Sciatic nerve (tissue), 2 donors: ENCODE results near the gene NLRP7. TPM values are rescaled to one million over a fixed set of nuclear protein-coding genes. Genes with fewer than 3 reads are reported as not detected.
"Not testable (repeated sequence)": the region's sequence is repeated elsewhere in the genome, so short reads cannot be mapped to it uniquely, and the experiment has no call there.

ENCODE experiments used
- ATAC-seq: fragments of 200-7000 bp; cut with Tn5 transposase; one replicate; pipeline ENCODE4 v1.9.1; 2020; ENCODE audit warnings: mild to moderate bottlenecking, moderate library complexity
- DNase-seq: peaks from one replicate; pipeline ENCODE4 v3.0.0-alpha.2; 2020; ENCODE audit warnings: low spot score
- intact Hi-C: fragments of 100-400 bp; cut with DNase I; formaldehyde crosslinking; loops from one replicate; pipeline ENCODE4 v1.14.2; 2022
- total RNA-seq: library from RNA; stranded (reverse); fragmentation: NEBNext Ultra II Directional; extraction: Animal tissue kit (Norgen Biotek cat#: 25700); gene quantifications from one replicate; pipeline ENCODE4 v1.2.1, GENCODE V29; 2021
- donor health status: DM: no; HTN: no; CAD: no.
- donor health status: DM: no; HTN: no; CAD: no.

Gene NLRP7
- total RNA-seq, 1 donor from 2014 or later = not detected

DNA sequence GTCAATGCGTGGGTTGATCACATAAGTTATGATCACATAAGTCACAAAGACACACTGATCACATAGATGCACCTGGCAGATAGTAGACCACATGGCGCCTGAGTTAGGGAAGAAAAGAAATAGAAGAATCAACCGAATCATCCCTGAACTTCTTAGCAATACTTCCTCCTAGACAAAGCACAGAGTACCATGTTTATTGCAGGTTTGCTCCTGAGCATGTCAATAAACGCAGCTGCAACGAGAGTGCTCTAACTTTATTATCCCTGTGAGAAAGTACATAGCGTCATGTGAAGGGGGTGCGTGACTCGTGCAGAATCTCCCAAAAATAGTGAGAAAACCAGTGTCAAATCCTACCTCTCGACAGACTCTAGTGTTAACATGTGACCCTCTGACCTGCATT, 24.1 kb downstream of the NLRP7 start:
- no peak for ATAC-seq
- intact Hi-C loops = no loop called here
- no peak for DNase-seq

DNA sequence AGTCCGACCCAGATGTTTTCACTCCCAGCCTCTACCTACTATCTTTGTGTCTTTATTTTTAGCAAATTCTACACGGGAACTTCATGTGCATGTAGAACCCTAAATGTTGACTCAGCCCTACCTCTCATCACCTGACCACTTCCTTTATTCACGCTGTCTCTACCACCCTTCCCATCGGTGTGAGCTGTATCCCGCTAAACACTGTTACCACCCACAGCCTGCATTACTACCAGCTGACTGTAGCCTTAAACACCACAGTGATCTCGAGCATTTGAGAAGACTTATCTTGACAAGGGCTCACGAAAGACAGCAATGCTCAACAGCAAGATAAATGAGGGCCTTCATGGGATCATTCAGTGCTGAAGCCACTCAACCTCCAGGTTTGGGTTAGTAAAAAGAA, 26.2 kb downstream of the NLRP7 start:
- intact Hi-C loops = no loop called here
- no peak for ATAC-seq

DNA sequence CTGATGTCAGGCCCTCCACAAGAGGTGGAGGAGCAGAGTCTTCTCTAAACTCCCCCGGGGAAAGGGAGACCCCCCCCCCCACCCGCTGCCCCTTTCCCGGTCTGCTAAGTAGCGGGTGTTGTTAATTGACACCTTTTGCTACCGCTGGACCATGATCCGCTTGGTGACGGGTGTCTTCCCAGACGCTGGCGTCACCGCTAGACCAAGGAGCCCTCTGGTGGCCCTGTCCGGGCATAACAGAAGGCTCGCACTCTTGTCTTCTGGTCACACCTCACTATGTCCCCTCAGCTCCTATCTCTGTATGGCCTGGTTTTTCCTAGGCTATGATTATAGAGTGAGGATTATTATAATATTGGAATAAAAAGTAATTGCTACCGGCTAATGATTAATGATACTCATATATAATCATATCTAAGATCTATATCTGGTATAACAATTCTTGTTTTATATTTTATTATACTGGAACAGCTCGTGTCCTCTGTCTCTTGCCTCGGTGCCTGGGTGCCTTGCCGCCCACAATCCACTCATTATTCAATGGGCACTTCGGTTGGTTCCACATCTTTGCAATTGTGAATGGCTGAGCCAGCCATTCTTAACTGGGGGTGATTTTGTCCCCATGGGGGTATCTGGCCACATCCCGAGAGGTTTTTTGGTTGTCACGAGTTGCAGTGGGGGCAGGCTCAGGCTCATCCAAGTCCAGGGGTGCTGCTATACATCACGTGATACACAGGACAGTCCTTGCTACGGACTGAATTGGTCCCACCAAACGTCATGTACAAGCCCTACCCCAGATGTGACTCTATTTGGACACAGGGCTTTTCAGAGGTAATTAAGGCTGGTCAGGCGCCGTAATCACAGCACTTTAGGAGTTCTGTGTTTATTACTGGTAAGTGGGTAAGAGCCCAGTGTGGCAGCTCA, 27.4 kb downstream of the NLRP7 start:
- intact Hi-C loops, DNase-seq, ATAC-seq: not testable (repeated sequence)

More for the DNA sequence above, 26.2 kb downstream of the NLRP7 start:
- DNase-seq = no peak

DNA sequence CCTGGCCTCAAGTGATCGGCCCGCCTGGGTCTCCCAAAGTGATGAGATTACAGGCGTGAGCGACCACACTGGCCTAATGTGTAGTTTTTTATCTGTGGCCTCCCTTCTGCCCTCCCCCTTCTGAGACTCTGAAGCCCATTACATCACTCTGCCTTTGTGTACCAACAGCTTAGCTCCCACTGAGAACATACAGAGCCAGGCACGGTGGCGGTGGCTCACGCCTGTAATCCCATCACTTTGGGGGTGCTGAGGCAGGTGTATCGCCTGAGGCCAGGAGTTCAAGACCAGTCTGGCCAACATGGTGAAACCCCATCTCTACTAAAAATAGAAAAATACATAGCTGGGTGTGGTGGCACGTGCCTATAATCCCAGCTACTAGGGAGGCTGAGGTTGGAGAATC, 28.8 kb downstream of the NLRP7 start:
- intact Hi-C loops = no loop called here
- DNase-seq (no peak), ATAC-seq (no peak)

DNA sequence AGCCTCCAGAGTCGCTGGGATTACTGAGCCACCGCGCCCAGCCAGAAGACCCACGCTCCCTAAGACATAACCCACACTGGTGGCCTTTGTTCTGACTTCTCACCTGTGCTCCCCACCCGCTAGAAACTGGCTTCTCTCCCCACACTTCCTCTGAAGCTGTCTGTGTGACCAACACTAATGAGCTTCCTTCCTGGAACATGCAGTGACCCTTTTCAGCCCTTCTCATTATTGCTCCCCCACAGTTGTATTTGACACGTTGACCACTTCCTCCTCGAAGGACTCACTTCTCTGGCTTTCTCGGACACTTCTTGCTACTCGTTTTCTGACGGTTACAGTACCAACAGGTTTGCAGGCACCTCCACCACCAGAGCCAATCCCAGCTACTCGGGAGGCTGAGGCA, 30.5 kb downstream of the NLRP7 start:
- DNase-seq (no peak), ATAC-seq (no peak)
- intact Hi-C loops = no loop called here

DNA sequence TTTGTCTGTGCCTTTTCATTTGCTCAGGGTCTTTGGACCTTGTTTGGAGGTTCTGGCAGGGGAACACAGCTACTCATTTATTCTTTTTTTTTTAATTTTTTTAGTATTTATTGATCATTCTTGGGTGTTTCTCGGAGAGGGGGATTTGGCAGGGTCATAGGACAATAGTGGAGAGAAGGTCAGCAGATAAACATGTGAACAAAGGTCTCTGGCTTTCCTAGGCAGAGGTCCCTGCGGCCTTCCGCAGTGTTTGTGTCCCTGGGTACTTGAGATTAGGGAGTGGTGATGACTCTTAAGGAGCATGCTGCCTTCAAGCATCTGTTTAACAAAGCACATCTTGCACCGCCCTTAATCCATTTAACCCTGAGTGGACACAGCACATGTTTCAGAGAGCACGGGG, 39.4 kb downstream of the NLRP7 start:
- DNase-seq, intact Hi-C loops, ATAC-seq: not testable (repeated sequence)

DNA sequence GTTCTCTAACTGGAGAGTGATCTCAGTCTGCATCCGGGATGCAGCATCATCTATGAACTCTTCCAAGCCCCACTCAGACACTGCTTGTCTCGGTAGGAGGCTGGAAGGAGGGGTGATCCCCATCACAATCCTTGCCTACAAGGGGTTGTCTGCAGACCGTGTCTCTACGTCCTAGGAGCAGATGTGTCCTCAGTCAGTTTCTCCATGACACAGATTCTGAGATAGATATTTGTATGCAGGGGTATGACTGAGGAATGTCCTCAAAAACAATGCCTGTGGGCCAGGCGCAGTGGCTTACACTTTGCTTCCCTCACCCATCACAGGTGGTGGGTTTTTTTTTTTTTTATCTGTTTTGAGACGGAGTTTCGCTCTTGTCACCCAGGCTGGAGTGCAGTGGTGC, 40.5 kb downstream of the NLRP7 start:
- no peak for DNase-seq
- intact Hi-C loops = no loop called here
- ATAC-seq = no peak

DNA sequence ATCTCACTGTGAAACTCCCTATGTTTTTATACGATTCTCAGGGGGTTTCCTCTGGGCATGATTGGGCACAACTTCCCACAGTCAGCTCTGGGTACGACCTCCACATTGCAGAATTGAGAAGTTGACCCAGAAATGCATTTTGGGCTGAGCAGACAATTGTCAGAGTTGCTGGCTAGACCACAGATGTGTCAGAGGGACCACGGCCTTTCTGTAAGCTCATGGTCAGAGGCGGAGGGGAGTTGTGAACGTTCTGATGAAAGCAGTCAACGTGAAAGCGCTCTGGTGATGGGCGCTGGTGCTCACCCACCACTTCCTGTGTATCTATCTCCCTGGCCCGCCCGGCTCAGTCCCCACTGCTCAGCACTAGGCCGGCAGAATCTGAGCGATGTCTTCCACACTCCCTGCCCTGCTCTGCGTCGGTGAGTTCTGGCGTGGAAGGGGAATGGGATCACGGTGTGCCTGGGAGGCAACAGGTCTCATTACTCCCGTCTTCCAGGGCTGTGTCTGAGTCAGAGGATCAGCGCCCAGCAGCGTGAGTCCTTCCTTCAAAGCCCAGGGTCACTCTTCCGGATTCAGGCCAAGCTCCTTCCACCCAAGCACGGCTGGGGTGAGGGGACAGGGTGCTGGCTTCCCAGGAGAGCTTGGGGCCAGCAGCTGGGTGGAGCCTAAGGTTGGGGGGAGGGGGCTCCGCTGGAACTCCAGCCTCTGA, 41.4 kb downstream of the NLRP7 start, which contains the start of gene NCR1:
TSS of gene NCR1 (plus strand) at position 346 of the 709 bp plus-strand sequence. CDS start at position 386, 40 bp downstream.
- ATAC-seq (no peak), DNase-seq (no peak)
- intact Hi-C loops = no loop called here

DNA sequence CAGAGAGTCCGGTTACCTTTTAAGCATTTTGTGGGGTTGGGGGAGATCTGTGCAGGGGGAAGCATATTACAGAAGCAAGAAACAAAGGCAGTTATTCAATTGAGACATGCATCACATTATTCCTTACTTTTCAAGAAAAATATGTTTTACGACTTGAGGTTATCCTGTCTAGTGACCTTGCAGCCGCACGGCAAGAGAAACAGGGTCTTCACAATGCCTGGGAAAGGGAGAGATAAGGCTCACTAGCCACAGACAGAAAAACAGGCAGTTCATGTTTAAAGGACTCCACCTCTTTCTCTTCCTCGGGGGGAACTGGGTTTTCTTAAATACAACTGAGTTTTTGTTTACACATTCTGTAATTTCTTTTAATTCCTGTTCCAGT, 41.9 kb downstream of the NLRP7 start:
- no peak for DNase-seq
- intact Hi-C loops = no loop called here
- ATAC-seq = no peak

DNA sequence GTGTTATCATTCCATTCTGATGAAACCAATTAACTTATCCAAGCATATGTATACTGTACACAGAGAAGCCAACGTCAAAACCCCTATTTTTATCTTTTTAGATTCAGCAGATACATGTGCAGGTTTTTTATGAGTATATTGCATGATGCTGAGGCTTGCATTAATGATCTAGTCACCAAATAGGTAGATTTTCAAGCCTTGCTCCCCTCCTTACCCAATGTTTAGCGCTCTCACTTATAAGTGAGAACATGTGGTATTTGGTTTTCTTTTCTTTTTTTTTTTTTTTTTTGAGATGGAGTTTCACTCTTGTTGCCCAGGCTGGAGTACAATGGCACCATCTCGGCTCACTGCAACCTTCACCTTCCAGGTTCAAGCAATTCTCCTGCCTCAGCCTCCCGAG, 43.1 kb downstream of the NLRP7 start:
- not testable (repeated sequence) for DNase-seq, ATAC-seq
- intact Hi-C loops = loop anchor here (5.0 kb wide), 1 partner anchor 442 kb away; the partner anchor contains the start of gene LENG9

DNA sequence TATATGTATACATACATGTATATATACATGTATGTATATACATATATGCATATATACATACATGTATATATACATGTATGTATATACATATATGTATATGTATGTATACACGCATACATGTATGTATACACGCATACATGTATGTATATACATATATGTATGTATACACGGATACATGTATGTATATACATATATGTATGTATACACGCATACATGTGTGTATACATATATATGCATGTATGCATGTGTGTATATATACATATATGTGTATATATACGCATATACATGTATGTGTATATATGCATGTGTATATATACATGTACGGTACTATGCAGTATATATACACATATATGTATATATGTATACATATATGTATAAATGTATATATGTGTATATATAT, 44.0 kb downstream of the NLRP7 start:
- intact Hi-C loops = loop anchor here (5.0 kb wide), 1 partner anchor 441 kb away; the partner anchor contains the start of gene LENG9
- no peak for DNase-seq
- no peak for ATAC-seq

DNA sequence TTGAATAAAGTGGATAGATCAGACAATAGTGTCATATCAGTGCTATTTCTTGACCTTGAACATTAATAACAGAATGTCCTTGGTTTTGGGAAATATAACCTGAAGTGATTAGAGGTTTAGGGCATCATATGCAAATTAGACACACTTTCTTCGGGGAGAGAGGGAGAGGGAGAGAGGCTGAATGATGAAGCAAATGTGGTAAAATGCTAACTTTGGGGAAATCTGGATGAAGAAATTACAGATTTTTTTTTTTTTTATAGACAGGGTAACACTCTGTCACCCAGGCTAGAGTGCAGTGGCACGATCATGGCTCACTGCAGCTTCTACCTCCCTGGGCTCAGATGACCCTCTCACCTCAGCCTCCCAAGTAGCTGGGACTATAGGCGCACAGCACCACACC, 45.3 kb downstream of the NLRP7 start:
- no peak for ATAC-seq
- intact Hi-C loops = loop anchor here (5.0 kb wide), 1 partner anchor 440 kb away; the partner anchor contains the start of gene LENG9
- DNase-seq = peak; percentile 1

DNA sequence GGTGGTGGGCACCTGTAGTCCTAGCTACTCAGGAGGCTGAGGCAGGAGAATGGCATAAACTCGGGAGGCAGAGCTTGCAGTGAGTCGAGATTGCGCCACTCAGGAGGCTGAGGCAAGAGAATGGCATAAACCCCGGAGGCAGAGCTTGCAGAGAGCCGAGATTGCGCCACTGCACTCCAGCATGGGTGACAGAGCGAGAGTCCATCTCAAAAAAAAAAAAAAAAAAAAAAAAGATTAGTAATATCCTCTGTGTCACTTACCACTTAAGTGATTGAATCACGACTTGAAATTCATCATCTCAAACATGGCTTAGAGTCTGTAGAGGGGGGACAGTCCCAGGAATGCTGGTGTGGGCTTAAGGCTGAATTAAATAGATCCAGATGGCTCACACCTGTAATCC, 46.2 kb downstream of the NLRP7 start:
- ATAC-seq, DNase-seq: not testable (repeated sequence)
- intact Hi-C loops = loop anchor here (5.0 kb wide), 1 partner anchor 439 kb away; the partner anchor contains the start of gene LENG9

DNA sequence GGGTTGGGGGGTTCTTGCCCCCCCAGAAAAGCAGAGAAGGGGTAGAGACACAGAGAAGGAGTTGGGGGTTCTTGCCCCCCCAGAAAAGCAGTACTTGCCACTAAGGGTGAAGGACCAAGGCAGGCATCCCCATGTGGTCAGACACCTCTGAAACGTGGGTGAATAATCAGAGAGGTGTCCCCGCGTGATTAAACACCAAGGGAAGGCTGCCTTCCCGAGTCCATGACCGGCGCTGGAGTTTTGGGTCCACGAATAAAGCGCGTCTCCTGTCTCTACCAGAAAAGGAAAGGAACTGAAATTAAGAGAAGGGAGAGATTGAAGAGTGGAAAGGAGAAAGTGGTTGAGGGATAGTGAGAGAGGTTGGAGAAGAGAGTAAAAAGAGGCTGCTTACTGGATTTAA, 47.7 kb downstream of the NLRP7 start:
- not testable (repeated sequence) for ATAC-seq, DNase-seq
- intact Hi-C loops = loop anchor here (5.0 kb wide), 1 partner anchor 437 kb away; the partner anchor contains the start of gene LENG9

DNA sequence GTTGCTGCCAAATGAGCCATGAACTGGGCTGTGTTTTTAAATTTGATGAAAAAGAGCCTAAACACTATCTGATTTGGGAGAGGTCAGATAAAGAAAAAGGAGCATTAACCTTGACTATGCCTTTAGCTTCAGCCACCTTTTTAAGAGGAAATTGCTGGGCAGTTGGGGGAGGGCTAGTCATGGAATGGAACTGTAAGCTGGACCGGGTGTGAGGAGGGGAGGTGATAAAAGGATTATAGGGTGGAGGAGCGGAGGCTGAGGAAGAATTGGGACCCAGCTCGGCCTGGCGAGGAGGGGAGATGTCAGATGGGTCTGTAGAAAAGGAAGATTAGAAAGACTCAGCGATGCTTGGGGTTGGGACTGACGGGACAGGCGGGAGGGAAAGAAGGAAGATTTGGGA, 48.6 kb downstream of the NLRP7 start:
- intact Hi-C loops, ATAC-seq, DNase-seq: not testable (repeated sequence)

DNA sequence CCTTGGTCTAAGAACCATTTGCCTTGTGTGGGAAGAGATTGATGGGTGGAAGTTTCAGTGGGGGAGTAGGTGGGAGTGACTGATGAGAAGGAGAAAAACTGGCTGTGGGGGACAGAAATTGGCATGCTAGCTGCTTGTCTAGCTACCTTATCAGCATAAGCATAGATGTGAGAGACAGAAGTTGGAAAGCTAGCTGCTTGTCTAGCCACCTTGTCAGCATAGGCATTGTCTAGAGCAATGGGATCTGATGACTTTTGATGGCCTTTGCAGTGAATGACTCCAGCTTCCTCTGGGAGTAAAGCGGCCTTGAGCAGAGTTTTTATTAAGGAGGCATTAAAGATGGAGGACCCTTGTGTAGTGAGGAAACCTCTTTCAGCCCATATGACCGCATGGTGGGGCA, 51.3 kb downstream of the NLRP7 start:
- ATAC-seq (no peak), DNase-seq (no peak)
- intact Hi-C loops = no loop called here

DNA sequence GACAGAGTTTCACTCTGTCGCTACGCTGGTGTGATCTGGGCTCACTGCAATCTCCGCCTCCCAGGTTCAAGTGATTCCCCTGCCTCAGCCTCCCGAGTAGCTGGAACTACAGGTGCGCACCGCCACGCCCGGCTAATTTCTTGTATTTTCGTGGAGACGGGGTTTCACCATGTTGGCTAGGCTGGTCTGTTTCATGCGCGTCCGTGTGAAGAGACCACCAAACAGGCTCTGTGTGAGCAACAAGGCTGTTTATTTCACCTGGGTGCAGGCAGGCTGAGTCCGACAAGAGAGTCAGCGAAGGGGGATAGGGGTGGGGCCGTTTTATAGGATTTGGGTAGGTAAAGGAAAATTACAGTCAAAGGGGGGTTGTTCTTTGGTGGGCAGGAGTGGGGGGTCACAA, 53.2 kb downstream of the NLRP7 start:
- ATAC-seq, intact Hi-C loops, DNase-seq: not testable (repeated sequence)

DNA sequence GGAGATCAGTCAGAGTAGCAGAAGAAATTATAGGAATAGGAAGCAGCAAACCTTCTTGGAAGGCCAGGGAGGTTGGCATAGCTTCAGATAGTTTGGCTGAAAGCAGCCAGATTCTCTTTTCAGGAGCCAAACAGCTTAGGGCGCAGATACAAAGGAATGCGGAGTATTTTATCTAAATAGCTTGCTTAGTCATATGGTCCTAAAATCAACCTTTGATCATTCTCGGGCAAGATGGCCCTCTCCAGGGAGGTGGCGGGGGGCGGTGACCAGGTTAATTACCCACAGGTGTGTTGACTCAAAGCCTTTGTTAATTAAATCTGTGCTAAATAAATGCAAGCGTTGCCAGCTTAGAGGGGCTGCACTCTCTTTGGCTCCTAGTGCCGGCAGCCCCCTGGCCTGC, 53.9 kb downstream of the NLRP7 start:
- intact Hi-C loops = no loop called here
- ATAC-seq (no peak), DNase-seq (no peak)

DNA sequence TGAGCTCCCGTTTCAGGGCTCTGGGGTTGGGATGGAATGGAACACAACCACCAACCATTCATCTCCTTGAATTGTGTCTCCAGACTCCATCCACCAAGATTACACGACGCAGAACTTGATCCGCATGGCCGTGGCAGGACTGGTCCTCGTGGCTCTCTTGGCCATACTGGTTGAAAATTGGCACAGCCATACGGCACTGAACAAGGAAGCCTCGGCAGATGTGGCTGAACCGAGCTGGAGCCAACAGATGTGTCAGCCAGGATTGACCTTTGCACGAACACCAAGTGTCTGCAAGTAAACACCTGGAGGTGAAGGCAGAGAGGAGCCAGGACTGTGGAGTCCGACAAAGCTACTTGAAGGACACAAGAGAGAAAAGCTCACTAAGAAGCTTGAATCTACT, 57.8 kb downstream of the NLRP7 start:
- DNase-seq = no peak
- ATAC-seq = no peak
- intact Hi-C loops = no loop called here

DNA sequence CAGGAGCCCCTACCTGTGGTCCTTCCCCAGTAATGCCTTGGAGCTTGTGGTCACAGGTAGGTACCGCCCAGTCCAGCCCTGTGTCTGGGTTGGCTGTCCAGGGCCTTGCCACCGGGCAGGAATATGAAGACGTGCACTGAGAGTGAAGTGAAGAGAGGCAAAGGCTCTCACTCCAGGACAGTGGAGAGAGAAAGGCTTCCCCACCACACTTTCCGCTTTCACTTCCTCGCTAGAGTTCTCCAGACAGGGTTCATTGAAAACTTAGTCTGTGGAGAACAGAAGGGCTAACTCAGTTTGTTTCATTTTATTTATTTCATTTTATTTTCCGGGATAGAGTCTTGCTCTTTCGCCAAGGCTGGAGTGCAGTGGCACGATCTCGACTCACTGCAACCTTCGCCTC, 59.1 kb downstream of the NLRP7 start:
- ATAC-seq (no peak), DNase-seq (no peak)
- intact Hi-C loops = no loop called here
